GM15510 (cell line): ENCODE data around the gene TMEM26.

Source experiments
- POLR2A ChIP-seq: IDR thresholded peaks from 3 replicates; pipeline ENCODE4 v1.6.1; 2011; ENCODE audit warnings: borderline replicate concordance; ENCODE audit not compliant: insufficient read length; ENCODE audit errors: extremely low read depth

Gene TMEM26

GRCh38 chr10:61439058-61439609 lies 14.0 kb downstream of the TMEM26 start:
- TF ChIP-seq POLR2A: no peak

DNA sequence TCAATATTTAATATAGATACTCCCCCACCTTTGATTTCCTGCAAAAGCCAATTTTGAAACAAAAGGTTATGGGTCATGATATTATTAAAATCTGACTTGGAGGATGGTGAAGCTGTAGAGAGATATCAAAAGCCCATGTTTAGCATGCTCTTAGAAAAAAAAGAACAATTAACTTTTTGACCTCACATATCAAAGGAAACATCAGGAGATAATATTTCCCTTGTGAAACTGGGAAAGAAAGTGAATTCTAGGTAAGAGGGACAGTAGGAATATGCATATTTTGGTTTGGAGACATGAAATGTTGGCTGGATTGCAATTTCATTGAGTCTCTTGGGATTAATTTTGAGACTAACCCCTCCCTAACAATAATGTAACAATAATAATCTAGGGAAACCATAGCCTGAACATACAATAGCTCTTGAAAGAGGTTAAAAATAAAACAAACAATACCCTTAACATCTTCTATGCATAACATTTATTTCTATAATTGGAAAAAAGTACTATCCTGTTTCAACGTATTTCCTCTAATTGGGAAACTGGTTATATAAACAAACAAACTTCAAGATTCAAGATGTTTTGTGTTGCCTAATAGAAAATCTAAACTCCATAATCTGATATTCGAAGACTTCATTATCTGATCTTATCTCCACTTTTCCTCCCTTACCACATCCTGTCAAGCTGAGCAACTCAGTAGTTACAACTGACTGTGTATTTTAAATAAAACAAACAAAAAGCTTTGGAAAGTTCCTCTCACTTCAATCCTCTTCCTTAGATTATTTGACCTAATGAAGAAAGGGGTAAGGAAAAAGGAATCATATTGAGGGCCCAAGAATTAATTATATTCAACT lies 14.8 kb downstream of the TMEM26 start:
- TF ChIP-seq POLR2A: no peak

DNA sequence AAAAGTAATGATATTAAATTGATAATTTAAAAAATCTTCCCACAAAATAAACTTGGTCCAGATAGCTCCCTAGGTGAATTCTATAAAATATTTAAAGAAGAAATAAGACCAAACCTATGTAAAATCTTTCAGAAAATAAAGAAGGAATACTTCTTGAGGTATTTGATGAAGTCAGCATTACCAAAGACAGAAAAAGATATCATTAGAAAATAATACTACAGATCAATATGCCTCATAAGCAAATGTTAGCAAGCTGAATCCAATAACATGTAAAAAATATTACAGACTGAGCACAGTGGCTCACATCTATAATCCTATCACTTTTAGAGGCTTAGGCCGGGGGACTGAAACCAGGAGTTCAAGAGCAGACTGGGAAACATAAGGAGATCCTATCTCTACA lies 30.0 kb downstream of the TMEM26 start:
- no peak for TF ChIP-seq POLR2A

DNA sequence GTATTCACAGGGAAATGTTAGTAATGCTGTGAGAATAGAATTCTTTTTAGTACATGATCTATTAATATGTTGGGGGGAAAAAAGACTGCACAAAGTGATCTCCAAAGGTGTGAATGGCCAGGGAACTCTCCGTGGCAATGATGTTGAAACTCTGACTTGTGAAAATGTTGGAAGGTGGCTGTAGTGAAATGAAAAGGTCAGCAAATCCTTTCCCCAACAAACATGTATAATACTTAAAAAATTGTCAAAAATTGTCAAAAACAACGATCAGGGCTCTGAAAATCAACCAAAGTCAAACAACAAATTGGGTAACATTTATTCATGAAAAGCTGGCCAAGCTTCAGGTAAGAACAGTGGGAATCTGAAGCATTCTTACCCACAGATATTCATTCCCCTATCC lies 35.5 kb downstream of the TMEM26 start:
- no peak for TF ChIP-seq POLR2A

GRCh38 chr10:61415824-61416223 lies 37.4 kb downstream of the TMEM26 start:
- TF ChIP-seq POLR2A: no peak

GRCh38 chr10:61411706-61412105 lies 41.5 kb downstream of the TMEM26 start:
- TF ChIP-seq POLR2A: no peak

DNA sequence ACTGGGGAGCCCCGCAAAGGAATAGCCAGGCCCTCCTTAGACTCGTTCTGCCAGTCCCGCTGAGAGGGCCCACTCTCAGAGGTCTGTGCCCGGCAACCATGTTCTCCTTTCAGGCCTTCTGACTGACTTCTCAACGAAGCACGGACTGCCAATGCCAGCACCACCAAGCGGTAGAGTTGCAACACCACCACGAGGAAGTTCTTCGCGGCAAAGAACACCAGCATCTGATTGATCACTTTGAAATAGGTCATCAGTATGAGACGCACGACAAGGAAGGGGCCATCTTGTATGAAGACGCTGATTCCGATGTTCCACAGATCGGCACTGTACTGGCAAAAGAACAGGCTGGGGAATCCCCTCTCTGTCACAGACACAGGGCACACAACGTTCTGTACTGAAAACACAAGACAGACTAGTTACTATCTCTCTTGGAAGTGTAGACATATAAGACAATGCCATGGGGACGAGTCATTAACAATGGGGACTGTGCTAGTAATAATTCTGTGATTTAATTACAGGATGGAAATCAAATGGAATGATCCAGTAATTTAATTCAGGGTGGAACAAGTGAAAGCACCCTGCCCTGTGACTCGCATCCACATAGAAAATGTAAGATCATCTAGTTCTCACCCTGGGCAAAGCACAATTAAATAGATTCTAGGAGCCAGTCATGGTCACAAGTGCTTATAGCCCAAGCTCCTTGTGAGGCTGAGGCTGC lies 42.7 kb downstream of the TMEM26 start:
- no peak for TF ChIP-seq POLR2A

GRCh38 chr10:61409157-61409556 lies 44.0 kb downstream of the TMEM26 start:
- TF ChIP-seq POLR2A: no peak

GRCh38 chr10:61408105-61408504 lies 45.1 kb downstream of the TMEM26 start:
- no peak for TF ChIP-seq POLR2A

GRCh38 chr10:61406736-61407135 lies 46.4 kb downstream of the TMEM26 start:
- no peak for TF ChIP-seq POLR2A

DNA sequence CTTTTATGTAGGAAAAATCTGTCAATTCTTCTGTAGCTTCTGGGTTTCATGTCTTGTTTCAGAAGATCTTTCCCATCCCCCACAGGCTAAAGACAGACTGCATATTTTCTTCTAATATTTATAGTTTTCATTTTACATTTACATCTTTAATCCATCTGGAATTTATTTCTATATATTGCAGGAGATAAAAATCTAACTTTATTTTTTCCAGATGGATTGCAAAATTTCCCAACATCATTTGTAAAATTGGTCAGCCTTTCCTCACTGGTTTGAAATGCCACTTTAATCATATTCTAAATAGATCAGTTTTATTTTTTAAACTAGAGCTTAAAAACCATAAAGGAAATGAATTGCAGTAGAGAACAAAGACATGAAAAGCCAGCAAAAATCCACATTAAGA lies 46.9 kb downstream of the TMEM26 start:
- TF ChIP-seq POLR2A: no peak

DNA sequence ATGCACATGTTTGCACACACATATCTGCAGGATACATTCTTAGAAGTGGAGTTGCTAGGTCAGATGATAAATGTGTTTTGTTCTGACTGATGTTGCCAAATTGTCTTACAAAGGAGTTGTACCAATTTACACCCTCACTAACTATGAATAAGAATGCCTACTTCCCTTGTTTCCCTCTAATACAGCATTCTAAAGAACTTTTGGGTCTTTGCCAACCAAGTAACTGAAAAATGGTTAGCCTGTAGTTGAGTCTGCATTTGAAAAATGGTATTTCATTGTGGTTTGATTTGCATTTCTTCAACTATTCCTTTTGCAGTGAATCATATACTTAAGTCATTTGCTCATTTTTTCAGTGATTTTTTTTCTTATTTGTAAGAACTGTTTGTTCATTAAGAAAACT lies 48.4 kb downstream of the TMEM26 start:
- no peak for TF ChIP-seq POLR2A

GRCh38 chr10:61400524-61400923 lies 52.7 kb downstream of the TMEM26 start:
- TF ChIP-seq POLR2A: no peak

DNA sequence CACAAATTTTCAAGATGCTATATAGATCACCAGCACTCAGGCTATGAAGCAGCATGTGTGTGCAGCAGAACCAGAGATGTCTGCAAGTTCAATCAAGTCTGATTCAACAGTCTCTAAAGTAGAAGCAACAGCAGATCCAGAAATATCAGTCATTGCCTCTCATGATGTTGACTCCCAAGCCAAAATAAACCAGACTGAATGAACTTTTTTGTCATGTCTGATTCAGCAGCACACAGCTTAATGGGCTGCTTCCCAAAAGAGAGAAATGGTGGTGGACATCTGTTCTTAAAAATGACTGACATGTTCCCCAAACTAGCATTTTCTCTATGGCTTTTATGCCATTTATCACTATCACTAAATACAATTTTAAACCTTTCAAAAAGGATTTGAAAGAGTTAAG lies 53.8 kb downstream of the TMEM26 start:
- no peak for TF ChIP-seq POLR2A

DNA sequence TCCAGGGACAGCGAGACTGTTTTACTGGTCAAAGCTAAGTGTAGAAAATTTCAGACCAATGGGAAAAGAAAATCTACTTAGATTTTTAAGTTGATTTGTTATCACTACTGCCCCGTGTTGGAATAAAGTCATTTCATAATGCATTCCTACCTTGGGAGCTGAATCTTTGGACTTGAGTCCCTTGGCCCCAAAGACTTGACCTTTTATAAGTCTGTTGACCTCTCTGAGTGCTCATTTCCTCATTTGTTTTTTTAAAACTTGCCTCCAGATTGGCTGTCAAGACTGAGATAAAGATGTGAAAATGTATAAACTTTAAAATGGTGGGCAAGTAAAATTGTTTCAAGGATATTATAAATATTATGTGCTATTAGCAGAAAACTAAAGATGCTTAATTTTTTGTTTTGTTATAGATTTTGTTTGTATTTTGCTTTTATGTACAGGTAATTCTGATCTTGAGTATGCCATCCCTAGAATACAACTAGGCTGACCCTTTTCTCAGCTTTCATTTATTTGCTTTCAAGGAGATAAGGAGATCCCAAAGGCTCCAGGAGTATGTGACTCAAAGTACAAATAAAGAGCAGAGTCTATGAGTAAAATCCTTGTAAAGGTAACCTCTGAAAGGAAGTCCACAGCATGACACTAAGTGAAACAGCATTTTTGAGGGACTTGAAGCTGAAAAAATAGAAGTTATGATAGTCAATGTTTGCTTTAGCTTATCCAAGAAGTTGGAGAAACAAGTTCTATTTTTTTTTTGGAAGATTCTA lies 54.6 kb downstream of the TMEM26 start:
- no peak for TF ChIP-seq POLR2A

GRCh38 chr10:61397175-61397986 lies 55.8 kb downstream of the TMEM26 start:
- TF ChIP-seq POLR2A: no peak
